Frontal cortex (tissue), 4 donors: ENCODE data around the gene CBLN4. TPM values are rescaled to one million over a fixed set of nuclear protein-coding genes. Genes with fewer than 3 reads are reported as not detected.

ENCODE experiments used
- DNase-seq, 2 donors: peaks; one replicate each; pipeline ENCODE4 v3.0.0; 2012; ENCODE audit warnings: low spot score in 2 of 2
- FAIRE-seq: peaks from 2 replicates; lab custom pipeline; 2012; peaks lifted over from hg19 to GRCh38; lab: Jason Lieb, UNC
- total RNA-seq: library from RNA; depleted of rRNA; stranded (reverse); fragments of >200 nt; gene quantifications from one replicate; pipeline ENCODE4 v1.2.3, GENCODE V29; 2014
- donor health status: control.
- donor health status: control.
- donor health status: control.

Gene CBLN4
- total RNA-seq: 7.7 TPM

- FAIRE-seq (no peak), DNase-seq (peak in 1 of 2 donors; percentile 16)
These were observed at the start of gene CBLN4 for GRCh38 chr20:56005389-56005715. TSS of gene CBLN4 (minus strand) at chr20:56005519. CDS start at chr20:56004171, 1,348 bp downstream.

- DNase-seq: no peak
- no peak for FAIRE-seq
These were observed 37.9 kb upstream of the CBLN4 start for GRCh38 chr20:56043227-56043626.

- FAIRE-seq (no peak), DNase-seq (no peak)
These were observed 26.9 kb upstream of the CBLN4 start for GRCh38 chr20:56032251-56032650.

GRCh38 chr20:56018716-56019115 is 13.4 kb upstream of the CBLN4 start:
- no peak for FAIRE-seq
- no peak for DNase-seq

- no peak for FAIRE-seq
These were observed 12.9 kb upstream of the CBLN4 start for GRCh38 chr20:56018194-56018593.

GRCh38 chr20:56017560-56017959 is 12.2 kb upstream of the CBLN4 start:
- DNase-seq (no peak), FAIRE-seq (no peak)

More at GRCh38 chr20:56018194-56018593, 12.9 kb upstream of the CBLN4 start:
- no peak for DNase-seq

- FAIRE-seq (no peak), DNase-seq (no peak)
These were observed 9.7 kb upstream of the CBLN4 start for GRCh38 chr20:56014998-56015397.

- DNase-seq (no peak), FAIRE-seq (no peak)
These were observed 8.8 kb upstream of the CBLN4 start for GRCh38 chr20:56014151-56014550.

GRCh38 chr20:56004611-56005388 is 519 bp downstream of the CBLN4 start:
- peak in 1 of 2 donors; percentile 19 for DNase-seq
- no peak for FAIRE-seq

GRCh38 chr20:56004007-56004406 is 1.3 kb downstream of the CBLN4 start:
- FAIRE-seq (no peak), DNase-seq (peak in 1 of 2 donors; percentile 19)

- FAIRE-seq: no peak
- DNase-seq: peak in 1 of 2 donors; percentile 14
These were observed 2.2 kb downstream of the CBLN4 start for GRCh38 chr20:56002908-56003800.

GRCh38 chr20:56001890-56002289 is 3.4 kb downstream of the CBLN4 start:
- DNase-seq: no peak
- no peak for FAIRE-seq

GRCh38 chr20:56001106-56001785 is 4.1 kb downstream of the CBLN4 start:
- DNase-seq (peak in 1 of 2 donors; percentile 12), FAIRE-seq (no peak)

- DNase-seq (no peak), FAIRE-seq (no peak)
These were observed 26.8 kb downstream of the CBLN4 start for GRCh38 chr20:55978550-55978949.

GRCh38 chr20:55977690-55978459 is 27.4 kb downstream of the CBLN4 start:
- DNase-seq: no peak
- no peak for FAIRE-seq

GRCh38 chr20:55974491-55975202 is 30.7 kb downstream of the CBLN4 start:
- no peak for FAIRE-seq
- no peak for DNase-seq

GRCh38 chr20:55964790-55965189 is 40.5 kb downstream of the CBLN4 start:
- DNase-seq: no peak
- no peak for FAIRE-seq

- FAIRE-seq: no peak
- DNase-seq: no peak
These were observed 43.7 kb downstream of the CBLN4 start for GRCh38 chr20:55961376-55962330.
